ENCODE results near the gene RSAD1.
A peak's percentile ranks its signal among the peaks of the same experiment; 100 is the strongest.

The RSAD1 gene

DNA sequence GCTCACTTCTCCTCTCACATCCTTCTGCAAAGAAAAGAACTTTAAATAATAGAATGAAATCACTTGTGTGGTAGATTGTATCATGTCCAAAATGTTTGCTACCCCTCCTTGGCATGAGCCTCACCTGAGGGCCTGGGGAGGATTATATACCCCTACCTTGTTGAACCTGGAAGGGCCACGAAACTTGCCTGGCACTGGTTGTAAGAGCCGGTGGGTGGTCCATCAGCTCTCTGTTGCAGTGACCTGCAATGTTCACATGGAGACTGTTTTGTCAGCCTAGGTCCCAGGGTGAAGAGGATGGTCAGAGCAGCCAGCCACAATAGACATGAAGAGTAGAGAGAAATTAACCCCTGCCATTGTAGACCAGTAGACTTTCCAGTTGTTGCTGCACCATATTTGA, 10.2 kb downstream of the RSAD1 start:
- DNase-seq (ENCODE audit: extremely low read depth in 1 of 2, low read depth in 1 of 2) = no peak

DNA sequence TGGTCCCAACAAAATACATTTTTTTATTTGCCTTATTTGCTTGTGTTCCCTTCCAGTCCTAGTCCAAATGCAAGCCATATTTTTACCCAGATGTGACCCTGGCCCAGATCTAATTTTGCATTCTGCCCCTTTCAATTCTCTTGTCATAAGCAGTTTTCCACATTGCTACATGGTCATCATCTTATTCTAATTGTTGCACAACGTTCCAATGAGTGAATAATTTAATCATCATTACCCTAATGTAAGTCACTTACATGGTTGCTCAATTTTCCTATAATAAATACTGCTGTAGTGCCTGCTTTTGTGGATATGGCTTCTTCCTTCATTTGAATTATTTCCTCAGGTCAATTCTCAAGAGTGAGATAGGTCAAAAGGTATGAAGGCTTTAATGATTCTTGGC, 12.8 kb downstream of the RSAD1 start:
- DNase-seq (ENCODE audit: extremely low read depth in 1 of 2, low read depth in 1 of 2) = no peak

DNA sequence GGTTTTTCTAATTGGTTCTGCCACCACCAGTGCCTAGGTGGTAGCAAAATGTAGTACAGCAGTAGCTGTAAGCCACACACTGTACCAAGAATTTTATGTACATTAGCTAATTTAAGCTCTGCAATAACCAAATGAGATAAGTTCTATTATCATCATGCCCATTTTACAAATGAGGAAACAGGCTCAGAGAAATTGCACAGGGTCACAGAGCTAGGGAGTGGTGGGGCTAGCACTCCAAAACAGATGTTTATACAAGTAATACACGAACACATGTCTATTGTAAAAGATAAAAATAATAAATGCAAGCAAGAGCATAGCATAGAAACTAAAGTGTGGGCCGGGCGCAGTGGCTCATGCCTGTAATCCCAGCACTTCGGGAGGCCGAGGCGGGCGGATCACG, 13.6 kb downstream of the RSAD1 start:
- DNase-seq (ENCODE audit: extremely low read depth in 1 of 2, low read depth in 1 of 2) = no peak

- no peak for DNase-seq (ENCODE audit: extremely low read depth in 1 of 2, low read depth in 1 of 2)
Observed at GRCh38 chr17:50493744-50494143, 15.1 kb downstream of the RSAD1 start.

- DNase-seq (ENCODE audit: extremely low read depth in 1 of 2, low read depth in 1 of 2) = no peak
Observed at GRCh38 chr17:50495217-50495823, 16.7 kb downstream of the RSAD1 start.

DNA sequence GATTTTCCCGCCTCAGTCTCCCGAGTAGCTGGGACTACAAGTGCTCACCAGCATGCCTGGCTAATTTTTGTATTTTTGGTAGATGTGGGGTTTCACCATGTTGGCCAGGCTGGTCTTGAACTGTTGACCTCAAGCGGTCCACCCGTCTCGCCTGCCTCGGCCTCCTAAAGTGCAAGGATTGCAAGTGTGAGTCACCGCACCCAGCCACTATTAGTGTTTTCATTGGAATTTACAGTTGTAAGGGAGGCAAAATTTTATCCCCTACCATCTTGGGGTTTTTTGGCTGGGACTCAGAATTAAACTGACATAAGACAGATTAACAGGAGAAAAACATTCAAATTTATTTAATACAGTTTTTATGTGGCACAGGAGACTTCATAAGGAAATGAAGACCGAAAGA, 17.3 kb downstream of the RSAD1 start:
- DNase-seq (ENCODE audit: extremely low read depth in 1 of 2, low read depth in 1 of 2) = no peak

GRCh38 chr17:50498021-50498874, 19.6 kb downstream of the RSAD1 start:
- no peak for DNase-seq (ENCODE audit: extremely low read depth in 1 of 2, low read depth in 1 of 2)

- DNase-seq (ENCODE audit: extremely low read depth in 1 of 2, low read depth in 1 of 2) = no peak
Observed at GRCh38 chr17:50499270-50499669, 20.6 kb downstream of the RSAD1 start.

- DNase-seq (ENCODE audit: extremely low read depth in 1 of 2, low read depth in 1 of 2) = no peak
Observed at GRCh38 chr17:50499721-50500120, 21.1 kb downstream of the RSAD1 start.

GRCh38 chr17:50501054-50501453, 22.4 kb downstream of the RSAD1 start:
- DNase-seq (ENCODE audit: extremely low read depth in 1 of 2, low read depth in 1 of 2) = no peak

DNA sequence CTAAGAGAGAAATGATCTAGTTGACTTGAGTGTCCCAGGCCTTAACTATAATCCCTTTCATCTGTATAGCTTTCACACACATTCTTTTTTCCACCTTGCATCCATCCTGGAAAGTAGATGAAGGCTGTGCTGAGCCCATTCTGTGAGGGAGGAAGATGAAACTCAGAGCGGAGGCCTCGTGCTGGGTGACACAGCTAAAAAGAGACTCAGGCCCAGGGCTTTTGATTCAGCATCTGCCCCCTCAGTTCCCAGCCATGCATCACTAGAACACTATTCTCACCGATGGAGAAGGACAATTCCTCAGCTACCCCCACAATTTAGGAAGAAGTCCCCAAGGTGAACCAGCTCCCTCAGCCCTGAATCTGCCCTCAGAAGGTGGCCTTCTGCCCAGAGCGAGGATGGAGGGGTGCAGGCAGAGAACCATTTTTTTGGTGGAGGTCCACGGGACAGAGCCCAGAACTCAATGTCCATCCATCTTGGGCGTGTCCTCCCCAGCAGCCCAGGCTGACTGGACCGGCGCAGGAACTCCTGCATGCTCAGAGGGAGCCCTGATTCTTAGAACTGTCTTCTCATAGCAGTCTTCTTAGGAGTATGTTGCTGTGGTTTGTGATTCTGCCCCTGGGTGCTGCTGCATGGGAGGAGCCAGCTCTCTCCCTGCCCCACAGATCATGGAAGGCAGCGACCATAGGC, 23.8 kb downstream of the RSAD1 start:
- DNase-seq (ENCODE audit: extremely low read depth in 1 of 2, low read depth in 1 of 2) = no peak

DNA sequence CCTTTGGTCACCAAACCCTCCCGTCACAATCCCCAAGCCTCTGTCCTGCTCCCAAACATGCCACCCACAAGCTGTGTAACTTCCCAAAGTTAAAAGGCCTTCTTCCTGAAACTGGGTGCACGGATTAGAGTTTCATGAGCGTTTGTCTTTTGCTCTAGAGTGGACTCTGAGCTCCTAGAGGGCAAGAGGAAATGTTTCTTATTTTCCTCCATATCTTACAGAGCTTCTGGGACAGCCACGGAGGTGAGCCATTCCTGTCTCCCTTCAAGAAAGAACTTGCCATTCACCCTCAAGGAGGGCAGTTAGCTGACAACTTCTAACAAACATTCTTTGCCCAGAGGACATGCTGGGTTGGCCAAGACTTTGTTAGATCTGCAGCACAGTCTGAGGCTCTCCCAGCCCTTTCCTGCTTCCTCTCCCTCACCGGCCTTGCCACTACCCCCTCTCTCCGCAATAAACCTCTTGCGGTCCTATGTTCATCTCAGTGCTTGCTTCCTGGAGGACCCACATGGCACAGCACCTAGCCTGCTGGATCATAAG, 27.0 kb downstream of the RSAD1 start:
- no peak for DNase-seq (ENCODE audit: extremely low read depth in 1 of 2, low read depth in 1 of 2)

DNA sequence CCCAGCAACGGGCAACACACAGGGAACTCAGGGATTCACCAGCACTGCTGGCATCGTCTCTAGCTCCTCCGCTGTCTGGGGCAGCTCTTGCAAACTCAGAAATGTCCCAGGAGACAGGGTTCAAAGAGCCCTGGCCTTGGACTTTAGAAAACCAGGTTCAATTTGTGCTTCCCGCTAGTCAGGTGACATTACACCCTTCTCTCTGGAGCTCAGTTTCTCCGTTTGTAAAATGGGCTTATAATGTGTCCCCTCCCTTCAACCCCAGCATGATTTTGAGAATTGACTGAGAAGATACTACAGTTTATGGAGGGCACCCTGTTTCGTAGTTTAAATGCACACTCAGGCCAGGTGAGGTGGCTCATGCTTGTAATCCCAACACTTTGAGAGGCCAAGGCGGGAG, 27.6 kb downstream of the RSAD1 start:
- DNase-seq (ENCODE audit: extremely low read depth in 1 of 2, low read depth in 1 of 2) = no peak

DNA sequence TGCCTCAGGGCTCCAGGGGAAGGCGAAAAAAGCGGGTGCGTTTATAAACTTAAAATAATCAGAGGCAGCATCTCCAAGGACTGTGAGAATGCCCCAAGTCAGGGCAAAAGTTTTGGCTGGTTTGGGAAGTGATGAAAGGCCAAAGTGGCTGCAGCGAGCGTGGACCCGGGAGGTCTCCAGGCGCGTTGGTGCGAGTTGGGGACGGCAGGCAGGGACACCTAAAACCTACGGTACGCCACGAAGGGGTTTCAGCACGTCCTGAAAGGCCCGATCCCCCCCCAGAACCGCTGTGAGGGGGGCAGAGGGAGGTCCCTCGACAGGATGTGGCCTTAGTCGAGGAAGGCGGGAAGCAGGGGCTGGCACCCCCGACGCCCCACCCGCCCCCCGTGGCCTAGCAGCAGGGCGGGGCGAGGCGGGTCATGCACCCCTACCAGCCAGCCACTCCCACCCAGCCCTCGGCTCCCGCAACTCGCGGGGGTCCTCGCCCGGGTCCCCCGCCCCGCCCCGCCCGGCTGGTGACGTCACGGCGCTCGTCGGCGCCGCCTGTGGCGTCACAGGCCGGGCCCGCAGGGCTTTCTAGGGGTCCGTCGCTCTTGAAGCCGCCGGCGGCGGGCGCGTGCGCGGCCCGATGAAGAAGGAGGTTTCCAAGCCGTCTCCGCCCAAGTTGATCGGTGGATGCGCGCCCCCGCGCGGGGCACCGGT, 29.4 kb downstream of the RSAD1 start, which contains the start of gene MYCBPAP:
Gene MYCBPAP, plus strand, starts transcription at position 569 of the 702 bp plus-strand sequence. CDS start 236 bp downstream, outside the sequence.
- DNase-seq (ENCODE audit: extremely low read depth in 1 of 2, low read depth in 1 of 2) = peak; percentile 50 to 75

DNA sequence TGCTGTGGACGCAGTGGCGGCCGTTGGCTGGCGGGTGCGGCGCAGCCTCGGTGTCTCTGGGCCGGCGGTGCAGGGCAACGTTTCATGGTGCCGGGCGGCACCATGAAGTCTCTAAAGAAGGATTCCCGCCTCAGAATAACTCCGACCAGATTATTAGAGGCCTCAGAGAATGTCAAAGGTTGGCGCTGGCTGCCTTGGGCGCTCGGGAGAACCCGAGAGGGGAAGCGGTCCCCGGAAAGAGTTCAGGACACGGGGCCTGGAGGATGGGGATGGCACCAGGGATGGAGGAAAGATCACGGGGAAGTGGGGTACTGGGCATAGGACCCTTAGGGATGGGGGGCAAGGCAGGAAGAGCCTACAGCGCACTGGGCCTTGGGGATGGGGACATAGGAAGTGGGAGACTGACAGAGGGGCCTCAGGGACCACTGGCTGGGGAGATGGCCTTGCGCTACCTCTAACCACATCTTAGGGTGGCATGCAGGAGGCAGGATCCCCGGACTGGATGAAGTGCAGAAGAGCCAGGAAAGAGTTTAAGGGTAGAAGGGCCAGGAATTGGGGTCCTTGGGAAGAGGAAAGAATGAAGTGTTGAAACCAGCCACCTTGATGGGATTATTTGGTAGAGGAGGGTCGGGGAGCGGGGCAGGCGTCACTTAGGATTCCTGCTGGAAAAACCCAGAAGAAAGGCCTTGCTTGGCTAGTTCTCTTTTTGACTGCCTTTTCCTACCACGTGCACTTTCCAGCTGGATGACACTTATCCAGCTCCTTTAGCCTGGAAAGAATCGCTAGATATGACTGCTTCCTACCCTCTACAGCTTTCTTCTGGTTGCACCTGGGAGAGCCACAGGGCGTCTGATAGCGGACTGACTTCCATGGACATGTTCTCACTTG, 30.2 kb downstream of the RSAD1 start:
- no peak for DNase-seq (ENCODE audit: extremely low read depth in 1 of 2, low read depth in 1 of 2)

DNA sequence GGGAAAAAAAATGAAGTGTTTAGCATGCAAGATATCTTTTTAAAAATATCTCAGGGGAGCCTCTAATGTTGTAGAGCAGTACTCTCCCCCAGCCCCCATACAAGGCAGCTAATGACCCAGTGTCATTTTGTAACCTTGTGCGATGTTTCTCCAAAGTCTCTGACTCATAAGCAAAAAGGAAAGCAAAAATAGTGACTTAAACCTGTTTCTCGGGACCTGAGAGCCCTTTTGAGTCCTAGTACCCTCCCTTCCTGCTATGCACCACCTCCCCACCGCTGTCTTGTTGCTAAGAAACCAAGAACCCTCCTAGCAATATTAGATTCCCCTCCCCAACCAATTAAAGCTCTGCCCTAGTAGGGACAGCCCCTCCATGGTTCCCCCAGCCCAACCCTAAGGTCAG, 32.4 kb downstream of the RSAD1 start:
- peak in 1 of 2 donors; percentile 50 for DNase-seq (ENCODE audit: extremely low read depth in 1 of 2, low read depth in 1 of 2)

GRCh38 chr17:50513495-50513894, 34.8 kb downstream of the RSAD1 start:
- no peak for DNase-seq (ENCODE audit: extremely low read depth in 1 of 2, low read depth in 1 of 2)

DNA sequence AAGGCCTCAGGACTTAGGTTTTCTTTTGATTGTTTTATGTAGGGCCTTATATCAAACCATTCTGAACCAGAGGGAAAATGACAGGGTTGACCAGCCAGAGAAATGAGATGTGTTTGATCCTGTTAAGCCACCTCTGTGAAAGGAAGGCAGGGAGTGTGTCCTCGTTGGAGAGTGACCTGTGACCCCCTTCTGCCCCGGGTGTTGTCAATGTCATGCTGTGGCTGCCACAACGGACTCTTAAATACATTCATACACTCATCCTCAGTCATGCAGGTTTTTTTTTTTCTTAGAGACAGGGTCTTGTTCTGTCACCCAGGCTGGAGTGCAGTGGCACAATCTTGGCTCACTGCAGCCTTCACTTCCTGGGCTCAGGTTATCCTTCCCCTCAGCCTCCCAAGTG, 35.7 kb downstream of the RSAD1 start:
- no peak for DNase-seq (ENCODE audit: extremely low read depth in 1 of 2, low read depth in 1 of 2)

DNA sequence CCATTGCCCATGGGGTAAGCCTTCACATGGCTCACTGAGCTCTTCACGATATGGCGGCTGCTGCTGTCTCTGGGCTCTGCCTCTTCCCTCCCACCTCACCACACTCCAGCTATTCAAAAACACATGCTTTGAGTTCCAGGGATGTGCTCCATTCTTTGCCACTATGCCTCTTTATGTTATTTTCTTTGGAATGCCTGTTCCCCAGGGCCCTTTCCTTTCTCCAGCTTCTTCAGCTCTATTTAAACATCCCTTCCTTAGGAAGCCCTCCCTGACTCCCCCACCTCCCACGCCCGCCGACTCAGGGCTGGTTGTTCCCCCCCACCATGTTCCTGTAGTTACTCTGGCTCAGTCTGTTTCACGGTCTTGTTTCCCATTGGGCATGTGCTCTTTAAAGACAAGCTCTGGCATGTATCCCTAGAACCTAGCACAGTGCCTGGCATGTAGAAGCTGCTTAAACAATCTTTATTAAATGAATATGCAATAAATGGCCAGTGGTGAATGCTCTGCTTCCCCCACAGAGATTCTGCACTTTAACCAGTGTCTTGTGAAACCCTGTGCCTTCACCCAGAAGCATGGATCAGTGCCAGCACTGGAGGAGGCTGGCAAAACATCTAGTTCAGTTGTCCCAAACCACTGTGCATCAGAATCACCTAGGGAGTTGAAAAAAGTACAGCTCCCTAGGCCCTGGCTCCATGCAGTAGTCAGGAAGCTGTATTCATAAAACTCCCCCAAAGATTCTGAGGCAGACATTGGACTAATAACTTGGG, 36.5 kb downstream of the RSAD1 start:
- DNase-seq (ENCODE audit: extremely low read depth in 1 of 2, low read depth in 1 of 2) = no peak
